PC-9 (cell line): ENCODE data around the gene GSTO2.

Source experiments
- CTCF ChIP-seq: fragments of 200-600 bp; sonication (generic); conservative IDR thresholded peaks from 2 replicates; pipeline ENCODE4 v1.6.1; 2017; ENCODE audit warnings: mixed run types, antibody characterized with exemption, mild to moderate bottlenecking, moderate library complexity
- EZH2 ChIP-seq: fragments of 200-600 bp; sonication (generic); IDR thresholded peaks from 2 replicates; pipeline ENCODE4 v1.8.0; 2017; ENCODE audit warnings: antibody characterized with exemption, low read depth

- no peak for TF ChIP-seq CTCF
- TF ChIP-seq EZH2, result no peak
These were observed 64.9 kb downstream of the GSTO2 start for GRCh38 chr10:104333728-104334373.
